ENCODE results near the gene EXOC6B.

DNA sequence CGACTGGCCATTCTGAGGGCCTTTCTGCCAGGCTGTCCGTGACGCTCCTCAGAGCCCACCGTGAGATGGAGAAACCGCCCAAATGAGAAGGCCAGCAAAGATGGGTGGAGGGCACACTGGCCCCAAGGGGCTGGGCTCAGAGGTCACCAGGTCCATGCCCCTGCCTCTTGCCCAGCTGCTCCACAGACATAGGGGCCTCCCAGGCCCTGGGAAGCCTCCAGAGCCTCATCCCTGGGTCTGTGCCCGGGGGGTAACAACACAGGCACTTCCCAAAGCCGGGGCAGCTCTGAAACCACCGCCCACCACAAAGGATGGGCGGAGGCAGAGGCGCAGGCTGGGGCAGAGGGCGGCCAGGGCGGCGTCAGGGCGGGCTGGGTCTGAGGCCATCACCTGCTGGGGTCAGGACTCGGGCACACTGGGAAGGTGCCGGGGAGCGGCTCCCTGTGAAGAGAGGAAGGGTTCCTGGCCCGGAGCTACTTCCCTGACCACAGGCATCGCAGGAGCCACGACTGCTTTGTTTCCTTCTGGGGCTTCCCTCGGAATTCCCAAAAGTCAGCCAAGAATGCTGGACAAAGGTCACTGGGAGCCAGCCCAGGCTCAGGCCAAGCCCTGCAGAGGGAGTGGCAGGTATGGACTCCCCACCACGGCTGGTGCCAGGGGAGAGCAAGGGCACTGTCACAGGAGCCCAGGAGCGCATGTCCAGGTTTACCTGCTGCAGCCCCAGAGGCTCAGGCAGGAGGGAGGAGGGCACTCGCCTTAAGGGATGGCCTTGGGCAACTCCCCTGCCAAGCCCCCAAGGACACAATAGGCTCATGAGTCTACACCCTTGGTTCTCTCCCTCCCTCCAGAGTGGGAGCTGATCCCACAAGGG, 687.6 kb downstream of the EXOC6B start:
- TF ChIP-seq, protein P1, sequence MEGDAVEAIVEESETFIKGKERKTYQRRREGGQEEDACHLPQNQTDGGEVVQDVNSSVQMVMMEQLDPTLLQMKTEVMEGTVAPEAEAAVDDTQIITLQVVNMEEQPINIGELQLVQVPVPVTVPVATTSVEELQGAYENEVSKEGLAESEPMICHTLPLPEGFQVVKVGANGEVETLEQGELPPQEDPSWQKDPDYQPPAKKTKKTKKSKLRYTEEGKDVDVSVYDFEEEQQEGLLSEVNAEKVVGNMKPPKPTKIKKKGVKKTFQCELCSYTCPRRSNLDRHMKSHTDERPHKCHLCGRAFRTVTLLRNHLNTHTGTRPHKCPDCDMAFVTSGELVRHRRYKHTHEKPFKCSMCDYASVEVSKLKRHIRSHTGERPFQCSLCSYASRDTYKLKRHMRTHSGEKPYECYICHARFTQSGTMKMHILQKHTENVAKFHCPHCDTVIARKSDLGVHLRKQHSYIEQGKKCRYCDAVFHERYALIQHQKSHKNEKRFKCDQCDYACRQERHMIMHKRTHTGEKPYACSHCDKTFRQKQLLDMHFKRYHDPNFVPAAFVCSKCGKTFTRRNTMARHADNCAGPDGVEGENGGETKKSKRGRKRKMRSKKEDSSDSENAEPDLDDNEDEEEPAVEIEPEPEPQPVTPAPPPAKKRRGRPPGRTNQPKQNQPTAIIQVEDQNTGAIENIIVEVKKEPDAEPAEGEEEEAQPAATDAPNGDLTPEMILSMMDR (IDR thresholded peaks at IDR 0.05) = no peak
- peak in 1 of 3 donors; percentile 19 for TF ChIP-seq POLR2AphosphoS5 (IDR thresholded peaks at IDR 0.05)
- TF ChIP-seq EP300 (IDR thresholded peaks at IDR 0.05) = no peak

Measured in stomach (tissue), 4 donors.